HepG2 (cell line): ENCODE data around the gene RNFT2. TPM values are rescaled to one million over a fixed set of nuclear protein-coding genes. Genes with fewer than 3 reads are reported as not detected.

Source experiments
- ARID5B ChIP-seq: IDR thresholded peaks from 2 replicates; pipeline ENCODE4 v1.4.0; 2020; ENCODE audit warnings: mild to moderate bottlenecking, missing genetic modification reagents
- KDM2A ChIP-seq: sonication (generic); formaldehyde crosslinking; IDR thresholded peaks from 2 replicates; pipeline ENCODE4 v1.4.0; 2020; ENCODE audit warnings: low read depth, missing genetic modification reagents, borderline replicate concordance
- MAFK ChIP-seq, 2 experiments: IDR thresholded peaks in 1 of 2; conservative IDR thresholded peaks in 1 of 2; 2 replicates each; pipeline ENCODE4 v1.6.1; 2011; ENCODE audit warnings: improper control_type of control experiment in 2 of 2, low read length in 2 of 2
- MXI1 ChIP-seq: IDR thresholded peaks from 3 replicates; pipeline ENCODE4 v1.6.1; 2012; ENCODE audit warnings: low read depth, low read length, inconsistent platforms, borderline replicate concordance
- NR2F6 ChIP-seq, 2 experiments: IDR thresholded peaks; 2 replicates each; pipeline ENCODE4 v1.6.1; 2016; ENCODE audit warnings: antibody characterized with exemption in 1 of 2, mild to moderate bottlenecking in 1 of 2
- PATZ1 ChIP-seq: sonication (generic); formaldehyde crosslinking; IDR thresholded peaks from 2 replicates; pipeline ENCODE4 v1.4.0; 2020; ENCODE audit warnings: missing genetic modification reagents
- RARA ChIP-seq: IDR thresholded peaks from 2 replicates; pipeline ENCODE4 v1.6.1; 2016; ENCODE audit warnings: missing genetic modification reagents, missing compliant biosample characterization
- SALL1 ChIP-seq: sonication (generic); formaldehyde crosslinking; IDR thresholded peaks from 2 replicates; pipeline ENCODE4 v1.8.0; 2022; ENCODE audit warnings: mild to moderate bottlenecking, missing genetic modification reagents
- SAP130 ChIP-seq: IDR thresholded peaks from 2 replicates; pipeline ENCODE4 v1.6.1; 2016; ENCODE audit warnings: low read depth
- SMAD3 ChIP-seq: sonication (generic); formaldehyde crosslinking; IDR thresholded peaks from 2 replicates; pipeline ENCODE4 v1.4.0; 2020; ENCODE audit warnings: missing genetic modification reagents
- SP4 ChIP-seq: sonication (generic); formaldehyde crosslinking; IDR thresholded peaks from 2 replicates; pipeline ENCODE4 v1.8.1; 2023; ENCODE audit warnings: mild to moderate bottlenecking, missing genetic modification reagents
- THRA ChIP-seq: sonication (generic); formaldehyde crosslinking; IDR thresholded peaks from 2 replicates; pipeline ENCODE4 v1.4.0; 2020; ENCODE audit warnings: missing genetic modification reagents, borderline replicate concordance
- ZNF143 ChIP-seq: sonication (generic); formaldehyde crosslinking; IDR thresholded peaks from 2 replicates; pipeline ENCODE4 v1.4.0; 2020; ENCODE audit warnings: missing genetic modification reagents
- ZNF232 ChIP-seq: sonication (generic); formaldehyde crosslinking; IDR thresholded peaks from 2 replicates; pipeline ENCODE4 v1.4.0; 2020; ENCODE audit warnings: missing genetic modification reagents, borderline replicate concordance
- ZNF276 ChIP-seq: sonication (generic); formaldehyde crosslinking; IDR thresholded peaks from 2 replicates; pipeline ENCODE4 v1.4.0; 2020; ENCODE audit warnings: mild to moderate bottlenecking, low read depth, missing genetic modification reagents
- ZUFSP ChIP-seq: sonication (generic); formaldehyde crosslinking; IDR thresholded peaks from 2 replicates; pipeline ENCODE4 v1.9.0; 2021; ENCODE audit warnings: missing genetic modification reagents, mild to moderate bottlenecking, borderline replicate concordance
- polyA plus RNA-seq, 8 experiments: library from polyadenylated mRNA; depleted of rRNA in 3 of 8; stranded (reverse) in 7 of 8; unstranded in 1 of 8; fragments of >200 nt; fragmentation: Illumina TruSeq in 4 of 8; extraction: Trizol in 4 of 8; gene quantifications; 2 replicates each; pipeline versions ENCODE4 v1.2.1 to v1.2.3, GENCODE V29; 2011 to 2016; ENCODE audit warnings: low read depth in 4 of 8, missing spikeins in 1 of 8, mixed read lengths in 1 of 8; ENCODE audit not compliant: insufficient read depth in 1 of 8
- total RNA-seq, 5 experiments: library from RNA; depleted of rRNA; stranded (reverse); fragments of >200 nt; fragmentation: Illumina TruSeq; extraction: Trizol; gene quantifications; 2 replicates each; pipeline ENCODE4 v1.2.3, GENCODE V29; 2016; ENCODE audit warnings: low read depth in 1 of 5

RNFT2 gene
- total and polyA plus RNA-seq, 2 of the 13 experiments (the other 11 are each of a cell fraction or from before 2014, with no cell fraction given): 3.3 to 8.3 TPM

- TF ChIP-seq ARID5B (peak; percentile 50; the same call in 1 of the 2 replicates), THRA (CRISPR knock-in tag) (peak; percentile 22; the same call in 1 of the 2 replicates), RARA (peak; percentile 94), ZNF276 (CRISPR knock-in tag) (no peak), SAP130 (CRISPR knock-in tag) (peak; percentile 19; the same call in 1 of the 2 replicates), SALL1 (peak; percentile 29; the same call in 1 of the 2 replicates), KDM2A (CRISPR knock-in tag) (peak; percentile 53; the same call in 1 of the 2 replicates), SMAD3 (CRISPR knock-in tag) (0 out of 2 replicates have a peak, but pooled peaks have one; percentile 33), PATZ1 (CRISPR knock-in tag) (0 out of 2 replicates have a peak, but pooled peaks have one; percentile 16), ZUFSP (CRISPR knock-in tag) (no peak), MAFK (conservative IDR thresholded peaks at IDR 0.05 in 1 of 2, IDR thresholded peaks at IDR 0.05 in 1 of 2; ENCODE audit: low read length in 2 of 2) (no peak), MXI1 (0 out of 3 replicates have a peak, but pooled peaks have one; percentile 12), ZNF232 (CRISPR knock-in tag) (no peak), SP4 (CRISPR knock-in tag) (0 out of 2 replicates have a peak, but pooled peaks have one; percentile 41), NR2F6 (IDR thresholded peaks at IDR 0.05) (peak; percentile 99), NR2F6 (CRISPR knock-in tag; IDR thresholded peaks at IDR 0.05) (peak; percentile 99), ZNF143 (CRISPR knock-in tag) (no peak)
These were observed 34.8 kb upstream of the RNFT2 start (continued) for GRCh38 chr12:116703214-116703795.
